GM23248 (cell line): ENCODE measurements around the gene FAU. TPM values are rescaled to one million over a fixed set of nuclear protein-coding genes. Genes with fewer than 3 reads are reported as not detected.
A peak's percentile ranks its signal among the peaks of the same experiment; 100 is the strongest.

Experiments used
- DNase-seq: peaks from one replicate; pipeline ENCODE4 v3.0.0-alpha.2; 2015
- H2AFZ ChIP-seq: fragments of 200-600 bp; sonication (generic); 2 replicates; pipeline ENCODE4 v1.6.1; 2016; ENCODE audit warnings: antibody characterized with exemption
- H3F3A ChIP-seq: fragments of 200-600 bp; sonication (generic); 2 replicates; pipeline ENCODE4 v1.6.1; 2016; ENCODE audit warnings: mild to moderate bottlenecking, antibody characterized with exemption, mixed run types; ENCODE audit not compliant: insufficient read depth
- H3K27ac ChIP-seq: fragments of 200-600 bp; sonication (generic); 2 replicates; pipeline ENCODE4 v1.5.1; 2016; ENCODE audit warnings: mild to moderate bottlenecking
- H3K27me3 ChIP-seq: fragments of 200-600 bp; sonication (generic); replicated peaks from 2 replicates; pipeline ENCODE4 v1.6.1; 2016; ENCODE audit warnings: mild to moderate bottlenecking; ENCODE audit not compliant: insufficient read depth
- H3K36me3 ChIP-seq: fragments of 200-600 bp; sonication (generic); 2 replicates; pipeline ENCODE4 v1.6.1; 2016; ENCODE audit warnings: low read depth, mild to moderate bottlenecking
- H3K4me1 ChIP-seq: fragments of 200-600 bp; sonication (generic); 2 replicates; pipeline ENCODE4 v1.6.1; 2016; ENCODE audit warnings: mild to moderate bottlenecking; ENCODE audit not compliant: insufficient read depth
- H3K4me2 ChIP-seq: fragments of 200-600 bp; sonication (generic); one replicate; pipeline ENCODE4 v1.6.1; 2016; ENCODE audit warnings: mild to moderate bottlenecking; ENCODE audit not compliant: unreplicated experiment
- H3K4me3 ChIP-seq: fragments of 200-600 bp; sonication (generic); 2 replicates; pipeline ENCODE4 v1.5.1; 2016; ENCODE audit warnings: mild to moderate bottlenecking
- H3K79me2 ChIP-seq: fragments of 200-600 bp; sonication (generic); 2 replicates; pipeline ENCODE4 v1.6.1; 2016; ENCODE audit warnings: mild to moderate bottlenecking; ENCODE audit not compliant: insufficient read depth
- H3K9ac ChIP-seq: fragments of 200-600 bp; sonication (generic); 2 replicates; pipeline ENCODE4 v1.6.1; 2016; ENCODE audit warnings: mild to moderate bottlenecking
- H3K9me2 ChIP-seq: fragments of 200-600 bp; sonication (generic); 2 replicates; pipeline ENCODE4 v1.6.1; 2016; ENCODE audit warnings: mixed run types, mild to moderate bottlenecking, moderate library complexity; ENCODE audit not compliant: insufficient read depth
- H3K9me3 ChIP-seq: fragments of 200-600 bp; sonication (generic); one replicate; pipeline ENCODE4 v1.6.1; 2017; ENCODE audit warnings: low read depth
- H4K20me1 ChIP-seq: fragments of 200-600 bp; sonication (generic); 2 replicates; pipeline ENCODE4 v1.6.0; 2016; ENCODE audit not compliant: insufficient read depth
- EZH2 ChIP-seq: fragments of 200-600 bp; sonication (generic); IDR thresholded peaks from 2 replicates; pipeline ENCODE4 v1.6.1; 2018; ENCODE audit warnings: antibody characterized with exemption, mild to moderate bottlenecking; ENCODE audit not compliant: insufficient read depth, poor library complexity, severe bottlenecking
- EZH2phosphoT487 ChIP-seq: fragments of 200-600 bp; sonication (generic); IDR thresholded peaks from 2 replicates; pipeline ENCODE4 v1.6.1; 2018; ENCODE audit warnings: antibody characterized with exemption, moderate library complexity, mild to moderate bottlenecking, low read depth; ENCODE audit not compliant: insufficient read depth
- WGBS, 2 experiments: methylation state at CpG; one replicate each; pipeline ENCODE4 v1.1.6; 2015 to 2017; ENCODE audit warnings: low lambda C conversion rate in 2 of 2, low coverage in 1 of 2; ENCODE audit errors: missing lambda C conversion rate in 2 of 2; 5-methylcytosine and 5-hydroxymethylcytosine counted together
- in situ Hi-C: fragments of 300-500 bp; cut with MboI; formaldehyde crosslinking; loops from 2 replicates; pipeline ENCODE4 v1.15.0; 2020
- microRNA-seq: library from miRNA; unstranded; fragments of <30 nt; microRNA quantifications from one replicate; pipeline ENCODE4, GENCODE V29; 2016; ENCODE audit warnings: borderline number of aligned reads
- polyA plus RNA-seq: library from polyadenylated mRNA; unstranded; fragments of >200 nt; fragmentation: Nextera tagmentation; extraction: Ambion mirVana; gene quantifications from 2 replicates; pipeline ENCODE4 v1.2.1, GENCODE V29; 2016
- small RNA-seq: library from RNA; depleted of rRNA; stranded (forward); fragments of <200 nt; gene quantifications from one replicate; pipeline ENCODE3, GENCODE V24; 2014; ENCODE audit warnings: low read depth, low replicate concordance
- total RNA-seq: library from RNA; depleted of rRNA; stranded (reverse); fragments of >200 nt; shearing (Covaris generic); gene quantifications from 2 replicates; pipeline ENCODE4 v1.2.3, GENCODE V29; 2014; rRNA removed

Gene FAU
- total and polyA plus RNA-seq, 2 experiments from 2014 or later: 180 to 365 TPM

GRCh38 chr11:65072631-65072966, 49.3 kb downstream of the FAU start:
- no peaks in the 10 kb centered on the region for H4K20me1 ChIP-seq
- H3K4me2 ChIP-seq: no peak overlapping the region
- no peaks in the 10 kb centered on the region for H3K36me3 ChIP-seq
- H3K9me2 ChIP-seq: no peaks in the 10 kb centered on the region
- no peak overlapping the region for H3K27ac ChIP-seq
- no peaks in the 10 kb centered on the region for H3K9me3 ChIP-seq
- no peak overlapping the region for H3K9ac ChIP-seq
- TF ChIP-seq EZH2 (no peak), EZH2phosphoT487 (no peak)
- in situ Hi-C loops: no loop called here
- DNase-seq: no peak
- H3K4me1 ChIP-seq: no peaks in the 10 kb centered on the region
- H3F3A ChIP-seq: no peaks in the 10 kb centered on the region
- H3K4me3 ChIP-seq: no peak overlapping the region
- no peak overlapping the region for H2AFZ ChIP-seq
- no peaks in the 10 kb centered on the region for H3K27me3 ChIP-seq
- H3K79me2 ChIP-seq: peaks cover under 1% of the 10 kb centered on the region; the same call in 1 of the 2 replicates
- WGBS, 2 experiments: 65 to 67% methylated on average over 1 of the region's 1 CpG

GRCh38 chr11:65071907-65072630, 49.9 kb downstream of the FAU start:
- Histone ChIP-seq H3K36me3 (no peaks in the 10 kb centered on the region), H3K79me2 (no peaks in the 10 kb centered on the region), H3K4me3 (no peak overlapping the region), H3K9me2 (no peaks in the 10 kb centered on the region), H3K4me1 (no peaks in the 10 kb centered on the region), H3K9ac (no peak overlapping the region), H2AFZ (no peak overlapping the region), H3K27ac (no peak overlapping the region), H3K4me2 (no peak overlapping the region), H3F3A (no peaks in the 10 kb centered on the region), H3K9me3 (no peaks in the 10 kb centered on the region), H3K27me3 (no peaks in the 10 kb centered on the region), H4K20me1 (no peaks in the 10 kb centered on the region)
- WGBS, 2 experiments: 58 to 67% methylated on average over 4 of the region's 4 CpGs
- in situ Hi-C loops: no loop called here
- TF ChIP-seq EZH2 (no peak), EZH2phosphoT487 (no peak)
- no peak for DNase-seq

Small RNA genes lying within 50 kb of the gene (microRNA-seq; reads per million reads assigned to microRNA genes)
- gene MIR6751: 1.5 reads per million

Small RNA genes lying within 50 kb of the gene (small RNA-seq; reads per million reads assigned to genes)
- gene HIGD1AP10 (not detected), gene PDCL2P2 (not detected), gene RNU2-23P (67.8 reads per million, percentile 93 among the genes with 10 or more reads in this experiment)

Other genes with a start within 250 kb of the FAU start
- gene EHD1, start 243.5 kb downstream of the FAU start, total RNA-seq: 90.2 and 124 TPM in 2 replicates
- gene EHD1, start 243.5 kb downstream of the FAU start, polyA plus RNA-seq: 55.2 and 56.3 TPM in 2 replicates
- 12.4 and 18.9 TPM in 2 replicates for gene ATG2A, start 204.9 kb downstream of the FAU start, total RNA-seq
- gene ATG2A, start 204.9 kb downstream of the FAU start, polyA plus RNA-seq: 6.3 and 6.8 TPM in 2 replicates
- 23.9 and 27.3 TPM in 2 replicates for gene PPP2R5B, start 197.4 kb downstream of the FAU start, total RNA-seq
- 16.4 and 19.4 TPM in 2 replicates for gene PPP2R5B, start 197.4 kb downstream of the FAU start, polyA plus RNA-seq
- not detected in 2 replicates for gene GPHA2, start 186.2 kb downstream of the FAU start, total RNA-seq
- gene GPHA2, start 186.2 kb downstream of the FAU start, polyA plus RNA-seq: not detected in 2 replicates
- not detected in 2 replicates for gene MAJIN, start 150.0 kb downstream of the FAU start, total RNA-seq
- not detected in 2 replicates for gene MAJIN, start 150.0 kb downstream of the FAU start, polyA plus RNA-seq
- 4.0 TPM in 1 of 2 replicates, not detected in the other for gene BATF2, start 125.2 kb downstream of the FAU start, total RNA-seq
- 0.57 and 0.79 TPM in 2 replicates for gene BATF2, start 125.2 kb downstream of the FAU start, polyA plus RNA-seq
- 96.6 and 115 TPM in 2 replicates for gene ARL2, start 108.0 kb downstream of the FAU start, total RNA-seq
- 143 and 155 TPM in 2 replicates for gene ARL2, start 108.0 kb downstream of the FAU start, polyA plus RNA-seq
- 14.9 and 17.5 TPM in 2 replicates for gene SNX15, start 94.7 kb downstream of the FAU start, total RNA-seq
- gene SNX15, start 94.7 kb downstream of the FAU start, polyA plus RNA-seq: 17.2 and 17.7 TPM in 2 replicates
- gene SAC3D1, start 80.9 kb downstream of the FAU start, total RNA-seq: 8.0 and 14.9 TPM in 2 replicates
- 12.8 and 13.2 TPM in 2 replicates for gene SAC3D1, start 80.9 kb downstream of the FAU start, polyA plus RNA-seq
- gene NAALADL1, start 63.6 kb downstream of the FAU start, total RNA-seq: 37.7 and 40.7 TPM in 2 replicates
- gene NAALADL1, start 63.6 kb downstream of the FAU start, polyA plus RNA-seq: 26.6 and 27.9 TPM in 2 replicates
- 16.8 and 17.5 TPM in 2 replicates for gene CDCA5, start 38.1 kb downstream of the FAU start, total RNA-seq
- 11.9 and 12.4 TPM in 2 replicates for gene CDCA5, start 38.1 kb downstream of the FAU start, polyA plus RNA-seq
- gene ZFPL1, start 37.9 kb downstream of the FAU start, total RNA-seq: 55.2 and 66.8 TPM in 2 replicates
- gene ZFPL1, start 37.9 kb downstream of the FAU start, polyA plus RNA-seq: 62.8 and 64.9 TPM in 2 replicates
- 285 and 339 TPM in 2 replicates for gene VPS51, start 25.9 kb downstream of the FAU start, total RNA-seq
- gene VPS51, start 25.9 kb downstream of the FAU start, polyA plus RNA-seq: 30.7 and 37.1 TPM in 2 replicates
- 0.65 and 0.89 TPM in 2 replicates for gene TM7SF2, start 10.3 kb downstream of the FAU start, total RNA-seq
- gene TM7SF2, start 10.3 kb downstream of the FAU start, polyA plus RNA-seq: 2.5 and 2.6 TPM in 2 replicates
- 12.3 and 13.2 TPM in 2 replicates for gene ZNHIT2, start 4.4 kb downstream of the FAU start, total RNA-seq
- 15.5 and 15.6 TPM in 2 replicates for gene ZNHIT2, start 4.4 kb downstream of the FAU start, polyA plus RNA-seq
- gene MRPL49, start 187 bp upstream of the FAU start, total RNA-seq: 65.6 and 78.4 TPM in 2 replicates
- 48.6 and 53.3 TPM in 2 replicates for gene MRPL49, start 187 bp upstream of the FAU start, polyA plus RNA-seq
- gene SYVN1, start 12.4 kb upstream of the FAU start, total RNA-seq: 29.5 and 64.2 TPM in 2 replicates
- gene SYVN1, start 12.4 kb upstream of the FAU start, polyA plus RNA-seq: 18.0 and 21.2 TPM in 2 replicates
- gene SPDYC, start 48.1 kb upstream of the FAU start, total RNA-seq: not detected in 2 replicates
- not detected in 2 replicates for gene SPDYC, start 48.1 kb upstream of the FAU start, polyA plus RNA-seq
- 127 and 145 TPM in 2 replicates for gene CAPN1, start 59.8 kb upstream of the FAU start, total RNA-seq
- 106 and 110 TPM in 2 replicates for gene CAPN1, start 59.8 kb upstream of the FAU start, polyA plus RNA-seq
- 6.7 and 8.6 TPM in 2 replicates for gene POLA2, start 139.8 kb upstream of the FAU start, total RNA-seq
- 8.7 and 8.9 TPM in 2 replicates for gene POLA2, start 139.8 kb upstream of the FAU start, polyA plus RNA-seq
- 32.1 and 32.6 TPM in 2 replicates for gene CDC42EP2, start 192.7 kb upstream of the FAU start, total RNA-seq
- 37.9 and 40.3 TPM in 2 replicates for gene CDC42EP2, start 192.7 kb upstream of the FAU start, polyA plus RNA-seq
- 27.7 and 30.0 TPM in 2 replicates for gene DPF2, start 211.7 kb upstream of the FAU start, total RNA-seq
- gene DPF2, start 211.7 kb upstream of the FAU start, polyA plus RNA-seq: 51.2 and 54.1 TPM in 2 replicates
- not detected in 2 replicates for gene TIGD3, start 232.6 kb upstream of the FAU start, total RNA-seq
- not detected in 2 replicates for gene TIGD3, start 232.6 kb upstream of the FAU start, polyA plus RNA-seq